DMS79 treated with DMSO at 0.1 percent for 48 hours (cell line): ENCODE measurements around the gene AIFM3.

Experiments
- DNase-seq: peaks from one replicate; lab custom pipeline; 2025; lab: John Stamatoyannopoulos, UW

The AIFM3 gene

DNA sequence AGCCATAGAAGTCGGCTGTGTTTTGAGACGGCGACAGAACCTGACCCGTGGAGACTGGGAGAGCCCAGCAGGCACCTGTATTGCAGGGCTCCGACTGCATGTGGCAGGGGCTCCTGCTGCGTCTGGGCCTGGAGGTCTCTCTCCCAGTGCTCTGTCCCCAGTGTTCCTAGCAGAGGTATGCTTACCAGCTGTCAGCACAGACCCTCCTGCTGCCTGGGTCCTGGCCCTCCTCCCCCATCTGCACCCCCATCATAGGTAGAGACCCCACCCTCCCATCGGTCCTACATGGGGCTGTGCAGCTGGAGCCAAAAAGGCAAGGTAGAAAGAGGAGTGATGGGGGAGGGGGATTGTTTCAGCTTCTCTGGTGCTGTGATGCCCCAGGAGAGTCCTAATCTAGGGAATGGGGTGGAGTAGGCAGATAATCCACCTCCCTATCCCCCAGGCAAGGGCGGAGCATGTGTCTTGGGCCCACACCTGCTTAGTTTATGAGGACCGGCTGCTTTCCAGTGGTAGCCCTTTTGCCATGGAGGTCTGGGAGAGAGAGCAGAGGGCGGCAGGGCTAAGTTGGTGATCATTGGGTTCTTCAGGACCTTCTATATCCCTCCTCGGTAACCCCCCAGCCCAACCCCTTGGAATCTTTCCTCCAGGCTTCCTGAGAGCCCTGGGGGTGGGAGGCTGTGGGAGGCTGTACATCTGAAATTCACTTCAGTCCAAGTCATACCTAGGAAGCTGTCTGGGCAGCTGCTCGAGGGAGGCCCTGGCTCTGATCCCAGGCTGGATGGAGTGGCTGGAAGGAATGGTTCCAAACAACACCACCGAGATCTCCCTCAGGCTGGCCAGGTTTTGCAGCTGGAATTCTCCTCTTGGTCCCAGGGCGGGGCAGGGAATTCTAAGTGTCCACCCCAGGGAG lies 60.0 kb downstream of the AIFM3 start:
- DNase-seq, result peak; percentile 31

DNA sequence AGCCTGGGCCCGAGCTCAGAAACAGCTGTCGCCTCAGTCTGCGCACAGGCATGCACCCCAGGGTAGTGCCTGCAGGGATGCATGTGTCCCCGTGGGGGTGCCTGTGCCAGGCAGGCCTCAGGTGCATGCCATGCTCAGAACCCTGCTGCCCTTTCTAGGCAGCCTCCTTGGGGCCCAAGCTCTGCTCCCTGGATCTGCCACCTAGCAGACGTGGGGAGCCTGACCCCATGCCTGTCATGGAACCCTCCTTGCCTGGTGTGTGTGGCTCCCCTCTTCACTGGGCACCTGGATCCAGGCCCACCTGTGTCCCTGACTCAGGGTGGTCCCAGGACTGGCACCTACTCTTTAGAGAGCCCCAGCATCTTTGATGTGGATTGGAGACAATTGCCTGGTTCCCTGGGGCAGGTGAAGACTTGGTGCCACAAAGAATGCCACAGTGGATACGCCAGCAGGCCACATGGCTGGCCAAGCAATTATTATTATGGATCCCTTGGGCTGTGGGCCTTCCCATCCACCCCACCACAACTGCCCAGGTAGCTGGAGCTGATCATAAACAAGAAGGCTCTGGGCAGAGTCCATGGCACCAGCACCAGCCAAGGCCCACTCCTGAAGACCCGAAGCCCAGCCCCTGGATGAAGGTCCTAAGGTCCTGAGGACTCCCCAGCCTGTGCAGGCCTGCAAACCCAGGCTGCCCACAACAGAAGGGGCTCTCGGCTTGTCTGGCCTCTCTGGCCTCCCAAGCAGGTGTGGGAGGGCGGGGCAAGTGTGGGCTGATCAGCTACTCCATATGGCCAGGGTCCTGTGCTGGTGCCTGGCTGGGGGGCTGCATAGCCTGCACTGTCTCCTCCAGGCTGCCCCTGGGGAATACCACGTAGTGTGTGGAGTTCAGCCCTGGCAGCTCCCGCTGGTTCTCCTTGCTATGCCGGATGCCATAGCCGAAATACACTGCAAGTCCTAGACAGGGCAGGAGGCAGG lies 61.5 kb downstream of the AIFM3 start:
- DNase-seq, result no peak

DNA sequence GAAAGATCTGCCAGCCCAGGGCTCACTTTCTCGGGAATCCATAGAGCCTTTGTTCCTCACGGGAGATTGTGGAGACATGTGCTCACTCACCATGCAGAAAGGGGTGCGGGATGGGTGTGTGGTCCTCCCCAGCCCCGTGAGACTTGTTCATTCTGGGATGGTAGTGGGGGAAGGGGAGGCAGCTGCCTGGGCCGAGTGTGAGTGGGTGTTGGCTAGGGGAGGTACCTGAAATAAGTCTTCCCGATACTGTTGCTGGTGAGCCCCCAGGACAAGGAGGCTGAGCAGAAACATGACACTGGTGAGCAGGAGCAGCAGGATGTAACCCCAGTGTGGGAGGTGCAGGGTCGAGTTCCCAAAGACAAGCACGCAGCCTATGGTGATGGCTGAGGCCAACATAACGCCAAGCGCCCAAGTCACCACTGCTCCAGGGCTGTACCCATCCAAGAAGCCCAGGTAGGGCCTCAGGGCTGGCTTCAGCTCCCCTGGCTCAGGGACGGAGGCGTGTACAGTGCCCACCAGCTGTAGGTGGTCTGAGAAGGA lies 62.5 kb downstream of the AIFM3 start:
- DNase-seq, result no peak

DNA sequence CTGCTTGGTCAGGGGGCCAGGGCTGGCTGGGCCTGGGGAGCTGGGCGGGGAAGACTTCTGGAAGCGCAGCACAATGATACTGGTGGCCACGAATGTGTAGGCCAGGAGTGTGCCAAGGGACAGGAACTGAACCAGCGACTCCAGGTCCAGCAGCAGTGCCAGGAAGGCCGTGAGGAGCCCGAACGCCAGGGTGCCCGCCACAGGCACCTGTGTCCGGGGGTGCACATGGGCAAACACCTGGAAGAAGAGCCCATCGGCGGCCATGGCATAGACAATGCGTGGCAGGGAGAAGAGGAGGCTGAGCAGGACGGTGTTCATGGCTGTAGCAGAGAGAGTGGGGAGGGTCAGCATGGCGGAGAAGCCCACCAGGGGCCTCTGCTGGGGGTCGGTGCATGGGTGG lies 63.0 kb downstream of the AIFM3 start:
- DNase-seq, result no peak
